GM18909 (cell line): Measurements from ENCODE around the gene PHRF1.

Experiments
- ATAC-seq: cut with Tn5 transposase; IDR thresholded peaks from one replicate; pipeline ENCODE4 v1.9.1; 2021; ENCODE audit warnings: mild to moderate bottlenecking; ENCODE audit not compliant: unreplicated experiment, poor library complexity

Gene PHRF1

DNA sequence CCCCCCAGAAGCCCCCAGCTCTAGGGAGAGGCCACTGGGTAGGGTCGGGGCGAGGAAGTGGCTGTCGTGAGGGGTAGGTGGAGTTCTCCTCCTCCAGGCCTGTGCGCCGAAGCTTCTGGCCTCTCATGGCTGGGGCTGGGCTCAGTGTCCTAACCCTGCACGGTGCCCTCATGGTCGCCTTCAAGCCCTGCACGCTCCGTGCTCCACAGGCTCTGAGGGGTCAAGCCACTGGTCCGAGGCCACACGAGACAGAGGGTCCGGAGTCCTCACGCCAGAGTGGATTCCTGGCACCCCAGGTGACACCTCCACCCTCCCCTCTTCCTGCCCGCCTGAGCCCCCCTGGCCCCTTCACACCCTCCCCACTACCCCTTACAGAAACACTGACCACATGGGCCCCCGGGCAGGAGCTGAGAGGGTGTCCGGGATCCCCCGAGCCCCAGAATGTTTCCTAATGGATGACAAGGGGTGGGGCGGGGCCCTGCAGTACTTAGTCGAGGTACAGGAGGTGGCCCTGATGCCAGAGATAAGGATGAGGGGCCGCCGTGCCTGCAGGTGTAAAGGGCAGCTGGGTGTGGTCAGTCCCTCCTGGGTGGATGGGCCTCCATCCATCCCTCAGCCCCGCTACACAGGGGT, 49.5 kb downstream of the PHRF1 start:
- ATAC-seq: no peak

- no peak for ATAC-seq
Measured at GRCh38 chr11:626475-627307, 50.4 kb downstream of the PHRF1 start, which contains the start of gene SCT. Gene SCT (minus strand): TSS chr11:627181. CDS start chr11:627143, 38 bp downstream.

DNA sequence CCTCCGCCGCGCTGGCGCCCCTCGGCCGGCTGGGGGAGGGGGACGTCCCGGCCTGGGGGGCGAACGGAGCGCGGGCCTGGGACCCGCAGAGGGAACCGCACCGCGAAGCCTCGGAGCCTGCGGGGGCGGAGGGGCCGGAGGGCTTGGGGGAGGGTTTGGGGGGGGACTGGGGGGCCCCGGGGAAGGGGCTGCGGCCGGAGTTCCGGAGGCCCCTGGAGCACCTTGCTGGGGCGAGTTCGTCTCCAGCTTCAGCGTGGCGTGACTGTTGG, 51.0 kb downstream of the PHRF1 start:
- no peak for ATAC-seq

- ATAC-seq: no peak
Measured at GRCh38 chr11:628056-628455, 51.8 kb downstream of the PHRF1 start.

DNA sequence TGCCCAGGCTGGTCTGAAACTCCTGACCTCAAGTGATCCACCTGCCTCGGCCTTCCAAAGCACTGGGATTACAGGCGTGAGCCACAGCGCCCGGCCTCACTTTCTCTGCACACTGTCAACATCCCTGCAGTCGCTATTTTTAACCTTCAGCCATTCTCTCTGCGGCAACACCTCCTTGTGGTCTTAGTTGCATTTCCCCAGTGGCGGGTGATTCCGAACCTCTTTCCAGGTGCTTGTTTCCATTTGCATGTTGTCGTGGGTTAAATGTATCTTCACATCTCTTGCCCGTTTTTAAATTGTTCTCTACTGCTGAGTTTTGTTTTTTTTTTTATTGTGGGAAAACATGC, 52.9 kb downstream of the PHRF1 start:
- ATAC-seq: no peak

- no peak for ATAC-seq
Measured at GRCh38 chr11:630871-631270, 54.6 kb downstream of the PHRF1 start.

GRCh38 chr11:635945-636510, 59.8 kb downstream of the PHRF1 start:
- ATAC-seq: no peak

- no peak for ATAC-seq
Measured at GRCh38 chr11:636511-637332, 60.5 kb downstream of the PHRF1 start, which contains the start of gene DRD4. Gene DRD4 (plus strand): TSS chr11:637269. CDS start chr11:637305, 36 bp downstream.

DNA sequence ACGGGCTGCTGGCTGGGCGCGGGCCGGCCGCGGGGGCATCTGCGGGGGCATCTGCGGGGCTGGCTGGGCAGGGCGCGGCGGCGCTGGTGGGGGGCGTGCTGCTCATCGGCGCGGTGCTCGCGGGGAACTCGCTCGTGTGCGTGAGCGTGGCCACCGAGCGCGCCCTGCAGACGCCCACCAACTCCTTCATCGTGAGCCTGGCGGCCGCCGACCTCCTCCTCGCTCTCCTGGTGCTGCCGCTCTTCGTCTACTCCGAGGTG, 61.0 kb downstream of the PHRF1 start:
- ATAC-seq: no peak

DNA sequence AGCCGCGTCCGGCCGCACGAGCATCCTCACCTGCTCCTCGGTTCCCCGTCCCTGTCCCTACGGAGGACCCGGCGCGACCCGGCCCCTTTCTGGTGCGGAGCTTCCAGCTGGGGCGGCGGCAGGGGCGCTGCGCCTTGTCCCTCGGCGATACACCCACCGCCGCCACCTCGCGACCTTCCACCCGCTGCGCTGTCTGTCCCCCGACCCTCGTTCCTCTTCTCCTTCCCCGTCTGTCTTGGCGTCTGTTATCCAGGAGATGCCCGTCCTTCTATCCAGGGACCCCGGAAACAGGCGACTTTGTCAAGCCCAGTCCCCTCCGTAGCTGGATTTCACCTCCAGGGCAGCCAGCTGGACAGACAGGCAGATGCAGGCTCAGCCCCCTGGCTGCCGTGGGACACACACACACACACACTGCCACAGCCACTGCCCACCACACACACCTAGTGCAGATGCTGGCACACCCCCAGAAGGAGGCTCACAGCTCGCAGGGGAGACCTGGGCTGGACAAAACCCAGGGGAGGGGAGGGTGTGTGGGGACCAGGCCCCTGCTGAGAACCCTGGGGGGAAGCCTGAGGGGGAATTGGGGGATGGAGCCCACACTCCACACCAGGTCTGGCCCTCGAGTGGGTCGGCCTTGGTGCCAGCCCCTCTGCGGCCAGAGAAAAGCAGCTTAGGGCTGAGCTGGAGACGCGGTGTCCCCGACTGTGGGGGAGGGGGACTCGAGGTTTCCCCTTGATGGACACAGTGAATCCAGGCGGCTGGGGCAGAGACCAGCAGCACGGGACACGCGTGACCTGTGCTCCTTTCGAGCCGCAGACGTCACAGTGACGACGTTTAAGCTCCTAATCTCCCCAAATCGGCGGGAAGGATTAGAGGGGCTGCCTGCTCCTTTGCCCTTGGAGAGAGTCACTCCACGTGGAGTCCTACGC, 61.6 kb downstream of the PHRF1 start:
- no peak for ATAC-seq

DNA sequence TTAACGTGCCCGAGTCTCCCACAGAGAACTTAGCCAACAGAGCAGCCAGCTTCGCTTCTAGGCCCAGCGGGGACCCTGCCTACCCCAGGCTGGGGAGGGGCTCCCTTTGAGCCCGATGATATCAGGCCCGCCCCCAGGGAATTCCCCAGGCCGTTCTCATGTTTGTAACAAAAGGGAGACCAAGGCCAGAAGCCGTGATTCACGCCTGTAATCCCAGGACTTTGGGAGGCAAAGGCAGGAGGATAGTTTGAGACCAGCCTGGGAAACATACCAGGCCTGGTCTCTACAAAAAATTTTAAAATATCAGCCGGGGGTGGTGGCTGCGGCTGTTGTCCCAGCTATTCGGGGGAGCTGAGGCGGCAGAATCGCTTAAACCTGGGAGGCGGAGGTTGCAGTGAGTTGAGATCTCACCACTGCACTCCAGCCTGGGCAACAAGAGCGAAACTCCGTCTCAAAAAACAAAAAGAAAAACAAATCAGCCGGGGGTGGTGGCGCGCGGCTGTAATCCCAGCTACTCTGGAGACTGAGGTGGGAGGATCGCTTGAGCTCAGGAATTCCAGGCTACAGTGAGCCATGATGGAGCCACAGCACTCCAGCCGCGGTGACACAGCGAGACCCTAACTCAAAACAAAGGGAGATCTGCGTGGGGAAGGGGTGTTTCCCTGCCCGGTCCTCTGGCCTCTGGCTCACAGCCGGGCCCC, 62.5 kb downstream of the PHRF1 start:
- ATAC-seq: no peak

- no peak for ATAC-seq
Measured at GRCh38 chr11:639332-639955, 63.2 kb downstream of the PHRF1 start.

GRCh38 chr11:640021-640706, 63.9 kb downstream of the PHRF1 start:
- no peak for ATAC-seq

GRCh38 chr11:641806-642370, 65.6 kb downstream of the PHRF1 start:
- ATAC-seq: no peak

DNA sequence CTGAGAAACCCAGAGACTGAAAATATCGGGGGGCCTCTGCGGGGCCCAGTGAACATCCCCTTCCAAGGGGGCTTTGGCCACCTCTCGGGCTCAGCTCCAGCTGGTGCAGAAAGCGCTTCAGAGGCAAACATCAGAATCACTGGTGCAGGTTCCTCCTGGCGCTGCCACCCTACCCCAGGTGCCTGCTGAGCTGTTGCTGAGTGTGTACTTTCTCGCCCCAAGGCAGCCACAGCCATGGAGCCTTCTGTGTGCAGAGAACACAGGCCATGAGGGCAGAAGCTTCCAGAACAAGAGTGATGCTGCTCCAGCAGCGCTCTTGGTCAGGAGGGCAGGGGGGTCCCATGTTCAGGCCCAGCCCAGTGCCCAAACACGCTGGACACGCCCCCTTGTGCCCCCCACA, 67.1 kb downstream of the PHRF1 start:
- no peak for ATAC-seq

- ATAC-seq: no peak
Measured at GRCh38 chr11:643849-644738, 67.8 kb downstream of the PHRF1 start.

- ATAC-seq: no peak
Measured at GRCh38 chr11:645536-645935, 69.3 kb downstream of the PHRF1 start.
